Erythroblast (primary cell): ENCODE data around the gene AHRR.
A peak's percentile ranks its signal among the peaks of the same experiment; 100 is the strongest.

Experiments used
- DNase-seq, 2 experiments: peaks; one replicate each; lab custom pipeline; 2025; lab: John Stamatoyannopoulos, UW
- GATA1 ChIP-seq: IDR thresholded peaks from 2 replicates; pipeline ENCODE4 v1.6.1; 2011; ENCODE audit warnings: low read depth, mild to moderate bottlenecking, control low read depth, low read length, moderate library complexity
- POLR2A ChIP-seq: IDR thresholded peaks from 2 replicates; pipeline ENCODE4 v1.6.1; 2011; ENCODE audit warnings: mild to moderate bottlenecking, low read length

AHRR gene

DNA sequence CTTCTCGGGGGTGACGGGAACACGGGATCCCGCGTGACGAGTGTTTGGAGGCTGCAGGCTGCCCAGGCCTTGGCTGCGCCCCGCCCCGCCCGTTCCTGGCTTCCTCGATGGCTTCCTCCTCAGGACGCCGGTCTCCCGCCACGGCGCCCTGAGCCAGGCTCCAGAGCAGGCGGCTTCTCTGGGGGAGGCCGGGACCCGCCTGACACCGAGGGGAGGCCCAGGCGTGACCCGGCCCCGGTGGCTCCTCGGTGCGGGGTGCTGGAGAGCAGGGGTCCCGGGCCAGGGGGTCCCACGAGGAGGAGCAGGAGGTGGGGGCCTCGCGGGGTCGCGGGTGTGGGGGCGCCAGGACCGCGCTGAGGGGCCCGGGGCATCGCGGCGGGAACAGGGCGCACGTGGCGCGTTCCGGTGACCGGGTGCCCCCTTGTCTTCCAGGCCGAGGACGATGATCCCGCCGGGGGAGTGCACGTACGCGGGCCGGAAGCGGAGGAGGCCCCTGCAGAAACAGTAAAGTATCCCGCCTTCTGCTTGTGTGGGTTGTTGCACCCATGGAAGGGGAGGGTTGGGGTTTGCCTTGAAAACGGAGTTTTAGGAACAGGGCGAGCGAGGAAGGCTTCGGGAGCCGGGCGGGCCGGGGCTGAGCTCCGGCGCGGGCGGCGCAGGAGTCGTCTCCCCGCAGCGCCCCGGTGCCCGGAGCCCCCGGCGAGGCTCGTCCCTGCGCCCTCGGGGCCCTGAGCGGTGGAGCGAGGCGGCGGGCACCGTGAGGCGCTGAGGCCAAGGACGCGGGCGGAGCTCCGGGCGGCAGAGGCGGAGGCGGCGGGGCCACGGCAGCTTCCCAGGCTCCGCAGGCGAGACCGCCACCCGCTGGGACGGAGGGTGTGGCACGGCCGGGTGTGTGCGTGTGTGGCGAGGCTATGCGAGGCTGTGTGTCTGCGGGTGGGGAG, 22.2 kb downstream of the AHRR start:
- DNase-seq = peak; percentile 63 to 71
- no peak for TF ChIP-seq GATA1
- TF ChIP-seq POLR2A = no peak

DNA sequence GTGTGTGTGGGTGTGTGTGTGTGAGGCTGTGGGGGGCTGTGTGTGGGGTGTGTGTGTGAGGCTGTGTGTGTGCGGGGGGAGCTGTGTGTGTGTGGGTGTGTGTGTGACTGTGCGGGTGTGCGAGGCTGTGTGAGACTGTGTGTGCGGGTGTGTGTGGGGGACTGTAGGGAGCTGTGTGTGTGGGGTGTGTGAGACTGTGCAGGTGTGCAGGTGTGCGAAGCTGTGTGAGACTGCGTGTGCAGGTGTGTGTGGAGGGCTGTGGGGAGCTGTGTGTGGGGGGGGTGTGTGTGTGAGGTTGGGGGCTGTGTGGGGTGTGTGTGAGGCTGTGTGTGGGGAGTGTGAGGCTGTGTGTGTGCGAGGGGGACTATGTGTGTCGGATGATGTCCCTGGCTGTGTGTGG, 23.2 kb downstream of the AHRR start:
- TF ChIP-seq GATA1 = no peak
- TF ChIP-seq POLR2A = no peak
- no peak for DNase-seq

DNA sequence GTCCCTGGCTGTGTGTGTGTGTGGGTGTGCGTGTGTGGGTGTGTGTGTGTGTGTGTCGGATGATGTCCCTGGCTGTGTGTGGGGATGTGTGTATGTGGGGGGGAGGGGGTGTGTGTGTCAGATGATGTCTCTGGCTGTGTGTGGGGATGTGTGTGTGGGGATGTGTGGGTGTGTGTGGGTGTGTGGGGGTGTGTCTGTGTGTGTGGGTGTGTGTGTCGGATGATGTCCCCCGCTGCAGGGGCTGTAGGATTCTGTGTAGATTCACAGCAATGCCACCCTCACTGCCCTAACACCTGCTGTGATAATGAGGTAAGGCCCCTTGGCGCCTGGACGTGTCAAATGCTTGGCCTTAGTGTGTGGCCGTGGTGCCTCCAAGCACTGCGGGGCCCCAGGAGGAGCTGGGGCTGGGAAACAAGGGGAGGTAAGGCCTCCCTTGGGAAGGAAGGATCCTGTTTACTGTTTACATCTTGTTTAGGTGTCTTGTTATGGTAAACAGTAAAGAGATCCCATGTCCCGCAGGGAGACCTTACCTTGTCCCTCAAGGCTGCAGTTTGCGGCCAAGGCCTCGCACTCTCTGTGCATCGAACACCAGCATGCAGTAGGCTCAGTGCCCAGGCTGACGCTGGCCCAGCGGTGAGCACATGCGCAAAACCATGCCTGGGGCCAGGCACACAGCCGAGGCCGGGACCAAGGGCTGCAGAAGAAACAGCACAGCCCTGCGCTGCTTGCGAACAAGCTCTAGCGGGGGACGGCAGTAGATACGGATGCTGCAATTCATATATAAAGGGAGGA, 24.1 kb downstream of the AHRR start:
- DNase-seq = no peak
- TF ChIP-seq POLR2A (no peak), GATA1 (no peak)

DNA sequence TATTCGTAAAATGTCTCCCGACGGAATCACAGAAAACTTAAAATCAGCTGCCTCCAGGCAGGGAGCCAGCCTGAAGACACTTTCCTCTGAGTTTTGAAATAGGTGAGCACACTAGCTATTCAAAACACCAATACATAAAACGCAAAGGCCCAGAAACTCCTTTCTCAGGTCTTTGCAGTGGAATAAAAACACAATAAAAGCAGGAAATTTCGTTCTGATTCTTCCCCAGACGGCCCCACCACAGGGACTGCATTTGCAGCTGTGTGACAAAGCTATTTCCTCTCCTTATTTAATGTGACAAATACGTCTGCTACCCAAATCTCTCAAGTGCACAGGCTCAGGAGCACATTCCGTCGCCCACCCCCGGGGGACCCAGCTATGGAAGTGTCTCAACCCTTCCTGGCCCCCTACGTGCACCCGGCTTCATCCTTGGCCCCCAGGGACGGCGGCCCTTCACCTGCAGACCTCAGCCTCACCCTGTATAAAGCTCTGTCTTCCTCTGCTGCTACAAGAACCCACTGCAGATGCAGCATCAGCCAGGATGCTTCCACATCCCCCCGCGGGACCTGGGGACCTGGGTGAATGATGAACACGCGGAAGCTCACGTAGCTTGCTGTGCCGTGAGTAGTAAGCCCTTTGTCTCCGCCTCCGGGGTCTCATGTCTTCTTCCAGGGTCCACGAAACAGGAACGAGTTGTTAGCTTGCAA, 24.9 kb downstream of the AHRR start:
- DNase-seq = no peak
- no peak for TF ChIP-seq GATA1
- no peak for TF ChIP-seq POLR2A

DNA sequence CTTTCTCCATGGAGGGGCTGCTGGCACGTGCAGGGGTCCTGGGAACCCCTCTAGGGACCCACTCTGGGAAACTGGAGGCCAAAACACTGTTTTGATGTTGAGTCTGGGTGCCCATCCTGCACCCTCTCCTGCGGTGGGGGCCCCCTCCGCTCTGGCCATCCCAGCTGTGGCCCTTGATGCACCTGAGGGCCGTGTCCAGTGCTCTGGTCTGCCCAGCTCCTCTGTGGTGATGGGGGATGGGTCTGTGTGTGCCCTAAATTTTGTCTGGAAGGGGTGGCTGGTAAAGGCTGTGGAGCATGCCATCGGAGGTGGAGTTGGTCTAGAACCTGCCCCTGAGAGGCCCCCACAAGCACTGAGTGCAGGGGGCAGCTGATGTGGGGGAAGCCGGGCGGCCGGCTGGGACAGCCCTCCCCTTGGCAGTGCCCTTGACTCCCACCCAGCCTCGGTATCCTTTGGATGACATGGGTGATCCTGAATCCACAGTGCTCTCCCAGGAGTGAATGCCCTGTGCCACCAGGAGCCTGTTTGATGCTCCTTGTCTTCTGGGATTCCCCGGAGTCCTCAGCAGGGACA, 26.3 kb downstream of the AHRR start:
- DNase-seq = no peak
- TF ChIP-seq GATA1 = no peak
- TF ChIP-seq POLR2A = no peak

DNA sequence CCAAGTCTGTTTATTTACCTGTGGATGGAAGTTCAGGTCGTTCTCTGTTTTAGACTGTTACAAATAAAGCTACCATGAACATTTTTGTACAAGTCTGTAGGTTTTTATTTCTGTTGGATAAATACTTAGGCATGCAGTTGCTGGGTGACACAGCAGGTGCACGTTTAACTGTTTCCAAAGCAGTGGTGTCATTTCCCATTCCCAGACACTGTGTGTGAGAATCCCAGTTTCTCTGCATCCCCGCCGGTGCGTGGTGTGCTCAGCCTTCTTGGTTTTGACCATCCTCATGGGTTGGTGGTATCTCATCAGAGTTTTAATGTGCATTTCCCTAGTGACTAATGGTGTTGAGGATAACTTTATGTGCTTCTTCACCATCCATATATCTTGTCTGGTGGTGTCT, 27.2 kb downstream of the AHRR start:
- TF ChIP-seq POLR2A (no peak), GATA1 (no peak)
- DNase-seq = no peak

DNA sequence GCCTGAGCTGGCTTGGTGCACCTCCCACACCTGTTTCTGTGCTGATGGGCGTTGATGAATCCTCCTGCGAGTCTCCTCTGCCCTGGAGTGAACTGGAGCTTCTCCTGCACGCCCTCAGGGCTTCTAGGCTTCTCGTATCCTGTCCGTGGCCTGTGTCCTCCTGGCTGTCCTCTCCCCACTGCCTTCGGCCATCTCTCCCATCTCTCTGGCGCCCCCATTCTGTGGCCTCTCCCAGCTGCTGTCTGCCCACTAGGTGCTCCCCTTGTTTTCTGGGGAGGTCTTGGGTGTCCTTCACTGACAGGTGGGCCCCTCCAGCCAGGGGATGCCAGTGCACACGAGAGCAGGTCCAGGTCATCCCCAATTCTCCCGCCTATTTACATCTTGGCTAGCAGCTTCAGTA, 28.8 kb downstream of the AHRR start:
- DNase-seq = no peak

DNA sequence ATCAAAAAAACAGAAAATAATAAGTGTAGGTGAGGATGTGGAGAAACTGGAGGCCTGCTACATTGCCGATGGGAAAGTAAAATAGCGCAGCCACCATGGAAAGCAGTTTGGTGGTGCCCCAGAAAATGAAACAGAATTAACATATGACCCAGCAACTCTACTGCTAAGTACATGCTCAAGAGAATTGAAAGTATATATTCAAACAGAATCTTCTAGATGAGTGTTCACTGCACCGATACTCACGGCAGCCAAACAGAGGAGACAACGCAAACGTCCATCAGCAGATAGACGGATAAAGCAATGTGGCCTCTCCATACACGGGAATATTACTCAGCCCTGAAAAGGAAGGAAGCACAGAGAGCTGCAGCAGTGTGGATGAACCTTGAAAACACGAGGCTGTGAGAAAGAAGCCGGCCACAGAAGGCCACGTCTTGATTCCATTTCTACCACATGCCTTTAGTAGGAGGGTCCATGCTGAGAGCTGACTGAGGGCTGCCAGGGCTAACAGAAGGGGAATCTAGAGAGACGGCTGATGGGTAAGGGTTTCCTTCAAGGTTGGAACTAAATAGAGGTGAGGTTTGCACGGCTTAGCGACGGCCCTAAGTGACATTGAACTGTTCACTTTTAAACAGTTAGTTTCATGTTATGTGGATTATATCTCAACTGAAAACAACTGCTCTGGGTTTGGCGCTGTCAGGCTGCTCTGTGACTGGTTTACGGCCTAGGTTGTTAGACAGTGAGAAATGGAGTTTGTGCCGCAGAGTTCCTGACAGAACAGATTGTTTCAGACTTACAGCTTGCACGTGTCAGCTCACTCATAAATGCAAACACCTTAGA, 29.8 kb downstream of the AHRR start:
- TF ChIP-seq POLR2A = no peak
- TF ChIP-seq GATA1 = no peak
- no peak for DNase-seq

More for the DNA sequence above, 28.8 kb downstream of the AHRR start:
- TF ChIP-seq GATA1 (no peak), POLR2A (no peak)

DNA sequence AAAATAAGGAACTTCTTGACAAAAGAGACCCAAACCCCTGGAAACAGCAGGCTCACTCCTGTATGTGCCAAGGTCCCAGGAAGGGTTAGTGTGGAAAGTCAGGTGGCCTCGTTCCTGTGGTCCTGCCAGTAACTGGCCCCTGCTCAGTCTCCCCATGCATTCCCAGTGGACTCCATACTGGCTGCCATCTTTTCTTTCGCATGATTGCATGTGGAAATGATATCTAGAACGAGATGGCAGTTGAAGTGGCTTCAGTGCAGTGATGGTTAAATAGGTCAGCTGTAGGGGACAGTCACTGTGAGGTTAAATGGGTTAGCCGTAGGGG, 30.4 kb downstream of the AHRR start:
- TF ChIP-seq GATA1 (no peak), POLR2A (no peak)
- DNase-seq = no peak

DNA sequence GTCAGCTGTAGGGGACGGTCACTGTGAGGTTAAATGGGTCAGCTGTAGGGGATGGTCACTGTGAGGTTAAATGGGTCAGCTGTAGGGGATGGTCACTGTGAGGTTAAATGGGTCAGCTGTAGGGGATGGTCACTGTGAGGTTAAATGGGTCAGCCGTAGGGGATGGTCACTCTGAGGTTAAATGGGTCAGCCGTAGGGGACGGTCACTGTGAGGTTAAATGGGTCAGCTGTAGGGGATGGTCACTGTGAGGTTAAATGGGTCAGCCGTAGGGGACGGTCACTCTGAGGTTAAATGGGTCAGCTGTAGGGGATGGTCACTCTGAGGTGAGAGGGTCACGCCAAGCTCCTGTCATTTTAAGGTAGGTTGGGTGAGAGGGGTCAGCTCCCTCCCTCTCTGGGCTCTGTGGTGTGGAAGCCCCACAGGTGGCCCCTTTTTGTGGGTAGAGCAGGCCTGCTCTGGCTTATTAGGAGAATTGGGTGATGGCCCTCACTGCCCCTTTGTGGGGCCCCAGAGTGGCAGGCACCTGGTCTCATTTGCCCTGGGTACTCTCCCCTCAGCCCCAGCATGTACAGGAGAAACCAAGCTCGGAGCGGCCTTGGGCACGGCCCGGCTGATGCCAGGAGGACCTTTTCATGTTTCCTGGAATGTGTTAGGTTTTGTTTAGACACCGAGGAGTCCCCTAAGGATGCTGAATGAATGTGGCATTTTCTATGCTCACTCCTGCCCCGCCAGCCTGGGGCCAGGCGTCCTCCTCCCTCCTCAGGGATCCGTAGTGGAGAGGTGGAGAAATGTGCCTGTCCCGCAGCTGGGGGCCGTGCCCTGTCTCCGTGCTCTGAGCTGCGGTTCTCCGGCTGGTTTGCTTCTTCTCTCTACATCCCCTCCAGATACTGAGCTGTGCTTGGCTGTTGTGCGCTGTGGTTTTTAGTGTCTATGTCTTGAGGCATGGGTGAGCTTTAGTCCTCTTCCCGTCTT, 31.4 kb downstream of the AHRR start:
- TF ChIP-seq GATA1 (no peak), POLR2A (no peak)
- DNase-seq = no peak

DNA sequence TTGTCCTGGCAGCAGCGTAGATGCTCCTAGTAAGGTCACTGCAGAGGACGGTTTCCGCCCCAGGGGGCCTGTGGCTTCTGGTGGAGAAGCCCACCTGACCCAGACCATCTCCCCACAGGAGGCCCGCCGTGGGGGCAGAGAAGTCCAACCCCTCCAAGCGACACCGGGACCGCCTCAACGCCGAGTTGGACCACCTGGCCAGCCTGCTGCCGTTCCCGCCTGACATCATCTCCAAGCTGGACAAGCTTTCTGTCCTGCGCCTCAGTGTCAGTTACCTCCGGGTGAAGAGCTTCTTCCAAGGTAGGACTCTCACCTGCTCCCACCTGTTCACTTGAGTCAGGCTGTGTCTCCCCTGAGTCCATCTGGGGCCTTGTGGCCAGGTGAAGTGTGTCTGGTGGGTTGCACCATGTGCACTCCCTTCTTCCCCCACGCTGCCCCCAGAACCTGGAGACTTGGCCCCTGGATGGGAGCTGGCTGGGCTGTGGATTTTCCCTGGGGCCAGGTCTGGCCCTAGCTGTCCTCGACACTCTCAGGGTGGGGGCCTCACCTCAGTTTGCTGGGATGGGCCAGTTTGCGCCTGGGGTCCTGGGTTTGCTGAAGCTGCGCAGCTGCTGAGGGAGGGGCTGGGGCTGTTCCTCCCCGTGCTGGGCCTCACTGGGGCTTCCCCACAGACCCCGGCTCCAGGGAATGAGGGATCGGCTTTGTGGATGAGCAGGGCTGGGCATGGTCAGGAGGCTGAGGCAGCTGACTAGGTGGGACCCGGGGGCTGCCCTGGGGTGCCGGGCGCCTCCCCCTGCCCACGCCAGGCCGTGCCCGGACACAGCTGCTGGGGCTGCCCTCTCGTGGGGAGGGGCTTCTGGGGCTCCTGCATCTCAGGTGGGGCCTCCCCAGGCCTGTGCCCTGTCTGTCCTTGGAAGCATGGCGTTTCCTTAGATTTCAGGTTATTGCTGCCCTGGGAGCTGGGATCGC, 32.4 kb downstream of the AHRR start:
- DNase-seq = no peak
- TF ChIP-seq POLR2A = no peak
